ENCODE results near the gene PLPP3.

DNA sequence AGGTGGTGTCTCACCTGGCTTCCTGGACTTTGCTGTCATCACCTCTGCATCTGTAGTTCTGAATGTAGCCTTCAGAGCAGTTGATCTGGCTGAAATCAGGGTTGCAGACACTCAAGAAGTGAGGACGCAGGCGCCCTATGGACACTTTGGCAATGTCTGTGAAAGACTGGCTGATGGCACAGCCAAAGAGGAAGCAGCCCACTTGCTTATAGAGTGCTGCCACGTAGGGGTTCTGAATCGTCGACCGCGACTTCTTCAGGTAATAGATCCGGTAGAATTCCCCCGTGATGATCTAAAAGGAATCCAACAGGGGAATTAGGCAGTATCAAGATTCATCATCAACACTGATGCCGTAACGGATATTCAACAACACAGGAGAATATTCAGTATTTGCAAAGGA is 55.1 kb downstream of the PLPP3 start:
- TF ChIP-seq EZH2 (IDR thresholded peaks at IDR 0.05; ENCODE audit: borderline replicate concordance), result no peak
- TF ChIP-seq, protein P1, sequence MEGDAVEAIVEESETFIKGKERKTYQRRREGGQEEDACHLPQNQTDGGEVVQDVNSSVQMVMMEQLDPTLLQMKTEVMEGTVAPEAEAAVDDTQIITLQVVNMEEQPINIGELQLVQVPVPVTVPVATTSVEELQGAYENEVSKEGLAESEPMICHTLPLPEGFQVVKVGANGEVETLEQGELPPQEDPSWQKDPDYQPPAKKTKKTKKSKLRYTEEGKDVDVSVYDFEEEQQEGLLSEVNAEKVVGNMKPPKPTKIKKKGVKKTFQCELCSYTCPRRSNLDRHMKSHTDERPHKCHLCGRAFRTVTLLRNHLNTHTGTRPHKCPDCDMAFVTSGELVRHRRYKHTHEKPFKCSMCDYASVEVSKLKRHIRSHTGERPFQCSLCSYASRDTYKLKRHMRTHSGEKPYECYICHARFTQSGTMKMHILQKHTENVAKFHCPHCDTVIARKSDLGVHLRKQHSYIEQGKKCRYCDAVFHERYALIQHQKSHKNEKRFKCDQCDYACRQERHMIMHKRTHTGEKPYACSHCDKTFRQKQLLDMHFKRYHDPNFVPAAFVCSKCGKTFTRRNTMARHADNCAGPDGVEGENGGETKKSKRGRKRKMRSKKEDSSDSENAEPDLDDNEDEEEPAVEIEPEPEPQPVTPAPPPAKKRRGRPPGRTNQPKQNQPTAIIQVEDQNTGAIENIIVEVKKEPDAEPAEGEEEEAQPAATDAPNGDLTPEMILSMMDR (IDR thresholded peaks at IDR 0.05; ENCODE audit: poor library complexity), result no peak
- no peak for TF ChIP-seq EZH2phosphoT487 (IDR thresholded peaks at IDR 0.05; ENCODE audit: low read depth, severe bottlenecking, unreplicated experiment)
